ENCODE data around the gene RNASEH2A. TPM values are rescaled to one million over a fixed set of nuclear protein-coding genes. Genes with fewer than 3 reads are reported as not detected.
A peak's percentile ranks its signal among the peaks of the same experiment; 100 is the strongest.
"Not testable (repeated sequence)": the region's sequence is repeated elsewhere in the genome, so short reads cannot be mapped to it uniquely, and the experiment has no call there.

Gene RNASEH2A
- total RNA-seq, 1 donor from 2014 or later: 10.5 TPM

DNA sequence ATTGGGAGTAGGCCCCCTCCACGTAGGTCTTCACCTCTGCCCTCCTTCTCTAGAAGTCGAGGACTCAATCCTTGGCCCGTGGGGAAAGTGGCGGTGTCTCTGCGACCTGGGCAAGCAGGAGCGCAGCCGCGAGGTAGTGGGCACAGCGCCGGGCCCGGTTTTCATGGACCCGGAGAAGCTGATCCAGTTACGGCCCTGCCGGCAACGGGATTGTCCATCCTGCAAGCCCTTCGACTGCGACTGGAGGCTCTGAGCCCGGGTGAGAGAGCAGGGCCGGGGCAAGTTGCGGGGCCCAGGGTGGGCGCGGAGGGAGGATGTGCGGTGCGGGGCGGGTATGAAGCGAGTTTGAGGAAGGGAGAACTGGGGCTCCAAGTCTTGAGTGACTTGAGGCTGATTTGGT lies 2.3 kb upstream of the RNASEH2A start:
- Histone ChIP-seq H3K4me3 (ENCODE audit: insufficient read depth, low read depth, low read length) (no peak overlapping the region), H3K4me2 (ENCODE audit: low read length) (no peak overlapping the region), H3K9ac (ENCODE audit: low read length) (no peak overlapping the region), H3K27ac (ENCODE audit: low read depth, low read length) (no peak overlapping the region), H3K79me2 (ENCODE audit: insufficient read depth, low read length) (peaks cover 20% of the 10 kb centered on the region), H3K9me3 (ENCODE audit: insufficient read depth, low read depth, low read length) (no peaks in the 10 kb centered on the region), H3K4me1 (ENCODE audit: insufficient read depth, low read length) (peaks cover 32% of the 10 kb centered on the region), H4K20me1 (ENCODE audit: insufficient read depth, low read length) (peaks cover 11% of the 10 kb centered on the region), H2AFZ (ENCODE audit: low read depth, low read length) (no peak overlapping the region), H3K27me3 (ENCODE audit: insufficient read depth, low read length) (no peaks in the 10 kb centered on the region), H3K36me3 (ENCODE audit: insufficient read depth, low read length) (no peaks in the 10 kb centered on the region)
- no peaks in the 10 kb centered on the region for H3K9me3 Mint-ChIP-seq (ENCODE audit: unreplicated experiment)
- FAIRE-seq: no peak
- DNase-seq (ENCODE audit: low read depth): no peak
- TF ChIP-seq EZH2 (IDR thresholded peaks at IDR 0.05; ENCODE audit: insufficient read depth, low read length): no peak
- TF ChIP-seq, protein P1, sequence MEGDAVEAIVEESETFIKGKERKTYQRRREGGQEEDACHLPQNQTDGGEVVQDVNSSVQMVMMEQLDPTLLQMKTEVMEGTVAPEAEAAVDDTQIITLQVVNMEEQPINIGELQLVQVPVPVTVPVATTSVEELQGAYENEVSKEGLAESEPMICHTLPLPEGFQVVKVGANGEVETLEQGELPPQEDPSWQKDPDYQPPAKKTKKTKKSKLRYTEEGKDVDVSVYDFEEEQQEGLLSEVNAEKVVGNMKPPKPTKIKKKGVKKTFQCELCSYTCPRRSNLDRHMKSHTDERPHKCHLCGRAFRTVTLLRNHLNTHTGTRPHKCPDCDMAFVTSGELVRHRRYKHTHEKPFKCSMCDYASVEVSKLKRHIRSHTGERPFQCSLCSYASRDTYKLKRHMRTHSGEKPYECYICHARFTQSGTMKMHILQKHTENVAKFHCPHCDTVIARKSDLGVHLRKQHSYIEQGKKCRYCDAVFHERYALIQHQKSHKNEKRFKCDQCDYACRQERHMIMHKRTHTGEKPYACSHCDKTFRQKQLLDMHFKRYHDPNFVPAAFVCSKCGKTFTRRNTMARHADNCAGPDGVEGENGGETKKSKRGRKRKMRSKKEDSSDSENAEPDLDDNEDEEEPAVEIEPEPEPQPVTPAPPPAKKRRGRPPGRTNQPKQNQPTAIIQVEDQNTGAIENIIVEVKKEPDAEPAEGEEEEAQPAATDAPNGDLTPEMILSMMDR (IDR thresholded peaks at IDR 0.05; ENCODE audit: insufficient read depth, low read depth, low read length): no peak
- H3K27me3 Mint-ChIP-seq (ENCODE audit: low read depth, unreplicated experiment): peaks cover 7% of the 10 kb centered on the region
- H3K36me3 Mint-ChIP-seq (ENCODE audit: low read depth, unreplicated experiment): no peaks in the 10 kb centered on the region
- H3K4me1 Mint-ChIP-seq (ENCODE audit: low read depth, unreplicated experiment): no peaks in the 10 kb centered on the region
- H3K4me3 Mint-ChIP-seq (ENCODE audit: unreplicated experiment): no peak overlapping the region
- H3K27ac Mint-ChIP-seq (ENCODE audit: unreplicated experiment): peak overlapping the region; percentile 58

DNA sequence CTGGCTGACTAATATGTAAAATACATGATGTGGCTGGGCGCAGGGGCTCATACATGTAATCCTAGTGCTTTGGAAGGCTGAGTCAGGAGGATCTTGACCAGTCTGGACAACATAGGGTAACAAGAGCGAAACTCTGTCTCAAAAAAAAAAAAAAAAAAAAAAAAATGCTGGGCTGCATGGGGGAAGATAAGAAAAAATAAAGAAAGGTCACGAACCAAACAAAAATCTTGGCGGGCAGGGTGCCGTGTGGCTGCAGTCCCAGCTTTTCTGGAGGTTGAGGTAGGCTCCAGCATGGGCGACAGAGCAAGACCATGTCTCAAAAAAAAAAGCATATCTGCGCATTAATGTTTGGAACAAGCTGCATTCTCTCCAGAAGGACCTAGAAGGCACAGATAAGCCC lies 8.7 kb downstream of the RNASEH2A start:
- no peak overlapping the region for H3K27ac Mint-ChIP-seq (ENCODE audit: unreplicated experiment)
- FAIRE-seq: no peak

DNA sequence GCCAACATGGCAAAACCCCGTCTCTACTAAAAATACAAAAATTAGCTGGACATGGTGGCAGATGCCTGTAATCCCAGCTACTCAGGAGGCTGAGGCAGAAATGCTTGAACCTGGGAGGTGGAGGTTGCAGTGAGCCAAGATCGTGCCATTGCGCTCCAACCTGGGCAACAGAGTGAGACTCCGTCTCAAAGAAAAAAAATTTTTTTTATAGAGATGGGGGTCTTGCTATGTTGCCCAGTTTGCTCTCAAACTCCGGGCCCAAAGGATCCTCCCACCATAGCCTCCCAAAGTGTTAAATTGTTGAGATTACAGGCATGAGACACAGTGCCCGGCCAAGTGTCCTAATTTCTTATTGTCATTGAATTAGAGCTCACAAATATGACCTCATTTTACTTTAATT lies 10.8 kb downstream of the RNASEH2A start:
- not testable (repeated sequence) for H4K20me1 ChIP-seq (ENCODE audit: insufficient read depth, low read length); H3K9ac ChIP-seq (ENCODE audit: low read length); H3K4me3 Mint-ChIP-seq (ENCODE audit: unreplicated experiment); H3K4me1 Mint-ChIP-seq (ENCODE audit: low read depth, unreplicated experiment); H3K9me3 ChIP-seq (ENCODE audit: insufficient read depth, low read depth, low read length); FAIRE-seq; DNase-seq (ENCODE audit: low read depth); H3K36me3 Mint-ChIP-seq (ENCODE audit: low read depth, unreplicated experiment); H3K4me3 ChIP-seq (ENCODE audit: insufficient read depth, low read depth, low read length); H3K27me3 ChIP-seq (ENCODE audit: insufficient read depth, low read length); H3K27me3 Mint-ChIP-seq (ENCODE audit: low read depth, unreplicated experiment); H3K9me3 Mint-ChIP-seq (ENCODE audit: unreplicated experiment); H3K79me2 ChIP-seq (ENCODE audit: insufficient read depth, low read length); H2AFZ ChIP-seq (ENCODE audit: low read depth, low read length); H3K36me3 ChIP-seq (ENCODE audit: insufficient read depth, low read length); H3K4me2 ChIP-seq (ENCODE audit: low read length); H3K27ac ChIP-seq (ENCODE audit: low read depth, low read length); H3K4me1 ChIP-seq (ENCODE audit: insufficient read depth, low read length)
- H3K27ac Mint-ChIP-seq (ENCODE audit: unreplicated experiment): peak overlapping the region; percentile 50

More for the DNA sequence above, 8.7 kb downstream of the RNASEH2A start:
- Histone ChIP-seq H3K79me2 (ENCODE audit: insufficient read depth, low read length) (no peaks in the 10 kb centered on the region), H3K27me3 (ENCODE audit: insufficient read depth, low read length) (no peaks in the 10 kb centered on the region), H4K20me1 (ENCODE audit: insufficient read depth, low read length) (no peaks in the 10 kb centered on the region), H3K27ac (ENCODE audit: low read depth, low read length) (no peak overlapping the region), H3K4me1 (ENCODE audit: insufficient read depth, low read length) (no peaks in the 10 kb centered on the region), H3K4me3 (ENCODE audit: insufficient read depth, low read depth, low read length) (no peak overlapping the region), H3K9ac (ENCODE audit: low read length) (no peak overlapping the region), H3K4me2 (ENCODE audit: low read length) (no peak overlapping the region), H2AFZ (ENCODE audit: low read depth, low read length) (no peak overlapping the region), H3K36me3 (ENCODE audit: insufficient read depth, low read length) (no peaks in the 10 kb centered on the region), H3K9me3 (ENCODE audit: insufficient read depth, low read depth, low read length) (no peaks in the 10 kb centered on the region)
- no peaks in the 10 kb centered on the region for H3K4me1 Mint-ChIP-seq (ENCODE audit: low read depth, unreplicated experiment)
- TF ChIP-seq, protein P1 (IDR thresholded peaks at IDR 0.05; ENCODE audit: insufficient read depth, low read depth, low read length): no peak
- no peak for TF ChIP-seq EZH2 (IDR thresholded peaks at IDR 0.05; ENCODE audit: insufficient read depth, low read length)
- no peaks in the 10 kb centered on the region for H3K9me3 Mint-ChIP-seq (ENCODE audit: unreplicated experiment)
- no peak for DNase-seq (ENCODE audit: low read depth)
- H3K4me3 Mint-ChIP-seq (ENCODE audit: unreplicated experiment): no peak overlapping the region
- peaks cover 2% of the 10 kb centered on the region for H3K36me3 Mint-ChIP-seq (ENCODE audit: low read depth, unreplicated experiment)
- peaks cover 1% of the 10 kb centered on the region for H3K27me3 Mint-ChIP-seq (ENCODE audit: low read depth, unreplicated experiment)

DNA sequence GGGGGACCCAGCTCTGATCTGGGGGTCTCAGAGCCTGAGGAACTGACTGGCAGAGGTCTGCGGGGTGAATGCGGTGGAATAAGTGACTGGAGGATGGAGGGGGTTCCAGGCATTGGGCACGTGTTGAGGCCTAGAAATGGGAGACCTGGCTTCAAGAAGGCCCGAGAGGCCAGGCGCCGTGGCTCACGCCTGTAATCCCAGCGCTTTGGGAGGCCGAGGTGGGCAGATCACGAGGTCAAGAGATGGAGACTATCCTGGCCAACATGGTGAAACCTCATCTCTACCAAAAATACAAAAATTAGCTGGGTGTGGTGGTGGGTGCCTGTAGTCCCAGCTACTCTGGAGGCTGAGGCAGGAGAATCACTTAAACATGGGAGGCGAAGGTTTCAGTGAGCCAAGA lies 11.4 kb downstream of the RNASEH2A start:
- H3K4me3 Mint-ChIP-seq (ENCODE audit: unreplicated experiment); H3K27ac ChIP-seq (ENCODE audit: low read depth, low read length); H3K9me3 ChIP-seq (ENCODE audit: insufficient read depth, low read depth, low read length); H3K36me3 ChIP-seq (ENCODE audit: insufficient read depth, low read length); H3K4me1 ChIP-seq (ENCODE audit: insufficient read depth, low read length); H3K9ac ChIP-seq (ENCODE audit: low read length); H3K4me3 ChIP-seq (ENCODE audit: insufficient read depth, low read depth, low read length); H3K4me2 ChIP-seq (ENCODE audit: low read length); H3K79me2 ChIP-seq (ENCODE audit: insufficient read depth, low read length); H3K4me1 Mint-ChIP-seq (ENCODE audit: low read depth, unreplicated experiment); H3K27ac Mint-ChIP-seq (ENCODE audit: unreplicated experiment); H3K27me3 ChIP-seq (ENCODE audit: insufficient read depth, low read length); H3K27me3 Mint-ChIP-seq (ENCODE audit: low read depth, unreplicated experiment); DNase-seq (ENCODE audit: low read depth); H2AFZ ChIP-seq (ENCODE audit: low read depth, low read length); H4K20me1 ChIP-seq (ENCODE audit: insufficient read depth, low read length); H3K36me3 Mint-ChIP-seq (ENCODE audit: low read depth, unreplicated experiment); H3K9me3 Mint-ChIP-seq (ENCODE audit: unreplicated experiment); FAIRE-seq: not testable (repeated sequence)

Data from astrocyte (in vitro differentiated cells and primary cell).